ENCODE measurements around the gene ADAMTS12. TPM values are rescaled to one million over a fixed set of nuclear protein-coding genes. Genes with fewer than 3 reads are reported as not detected.

ADAMTS12 gene
- total and polyA plus RNA-seq, 4 donors = 0.49 to 6.4 (median 2.3) TPM

DNA sequence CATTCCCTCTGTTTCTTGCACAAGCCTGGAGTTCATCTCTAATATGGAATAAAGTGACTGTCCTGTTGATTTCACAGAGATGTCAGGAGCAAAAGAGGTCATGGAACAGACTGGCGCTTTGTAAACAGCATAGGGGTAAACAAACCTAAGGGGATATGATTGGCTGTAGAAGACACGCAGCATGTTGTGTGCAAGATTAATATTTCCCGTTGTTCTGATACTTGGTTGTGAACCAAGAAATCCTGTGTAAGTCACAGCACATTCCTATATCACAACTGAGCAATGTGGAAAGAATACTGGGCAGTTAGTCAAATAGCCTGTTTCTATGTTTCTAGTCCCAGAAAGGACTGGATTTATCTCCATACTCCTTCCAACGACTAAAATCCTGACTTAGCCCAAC is 3.2 kb downstream of the ADAMTS12 start:
- WGBS = 30% methylated on average over 4 of the region's 4 CpGs
- H3K9ac ChIP-seq (ENCODE audit: low read depth in 1 of 2, low read length in 2 of 2) = no peak overlapping the region
- H3K27ac ChIP-seq (ENCODE audit: low read depth in 1 of 2, low read length in 2 of 2) = no peak overlapping the region
- TF ChIP-seq ZBTB33 (IDR thresholded peaks at IDR 0.05) = no peak
- TF ChIP-seq TAF1 (conservative IDR thresholded peaks at IDR 0.05) = no peak
- TF ChIP-seq, protein P1, sequence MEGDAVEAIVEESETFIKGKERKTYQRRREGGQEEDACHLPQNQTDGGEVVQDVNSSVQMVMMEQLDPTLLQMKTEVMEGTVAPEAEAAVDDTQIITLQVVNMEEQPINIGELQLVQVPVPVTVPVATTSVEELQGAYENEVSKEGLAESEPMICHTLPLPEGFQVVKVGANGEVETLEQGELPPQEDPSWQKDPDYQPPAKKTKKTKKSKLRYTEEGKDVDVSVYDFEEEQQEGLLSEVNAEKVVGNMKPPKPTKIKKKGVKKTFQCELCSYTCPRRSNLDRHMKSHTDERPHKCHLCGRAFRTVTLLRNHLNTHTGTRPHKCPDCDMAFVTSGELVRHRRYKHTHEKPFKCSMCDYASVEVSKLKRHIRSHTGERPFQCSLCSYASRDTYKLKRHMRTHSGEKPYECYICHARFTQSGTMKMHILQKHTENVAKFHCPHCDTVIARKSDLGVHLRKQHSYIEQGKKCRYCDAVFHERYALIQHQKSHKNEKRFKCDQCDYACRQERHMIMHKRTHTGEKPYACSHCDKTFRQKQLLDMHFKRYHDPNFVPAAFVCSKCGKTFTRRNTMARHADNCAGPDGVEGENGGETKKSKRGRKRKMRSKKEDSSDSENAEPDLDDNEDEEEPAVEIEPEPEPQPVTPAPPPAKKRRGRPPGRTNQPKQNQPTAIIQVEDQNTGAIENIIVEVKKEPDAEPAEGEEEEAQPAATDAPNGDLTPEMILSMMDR (IDR thresholded peaks at IDR 0.05; ENCODE audit: low read depth, low read length, missing input control) = no peak
- no peak for TF ChIP-seq EGR1 (IDR thresholded peaks at IDR 0.05; ENCODE audit: low read depth in 2 of 2)
- no peak for TF ChIP-seq SP1 (IDR thresholded peaks at IDR 0.05)
- TF ChIP-seq NR2F2 (IDR thresholded peaks at IDR 0.05) = peak; percentile 75
- peak; percentile 31 to 47 for TF ChIP-seq RXRA (IDR thresholded peaks at IDR 0.05)
- H3K9me3 ChIP-seq (ENCODE audit: control insufficient read depth in 4 of 4, low read length in 3 of 4) = peaks cover 0 to 4% (median 0%) of the 10 kb centered on the region in 4 donors
- no peak for DNase-seq (ENCODE audit: low spot score)
- peaks cover 0 to 4% (median 0%) of the 10 kb centered on the region in 4 donors for H3K4me1 ChIP-seq (ENCODE audit: control insufficient read depth in 4 of 4, insufficient read depth in 4 of 4, low read length in 3 of 4)
- no peak overlapping the region for H3K4me3 ChIP-seq (ENCODE audit: low read depth in 1 of 3, low read length in 3 of 3)
- no peaks in the 10 kb centered on the region for H3K36me3 ChIP-seq (ENCODE audit: control insufficient read depth in 4 of 4, insufficient read depth in 3 of 4, low read depth in 1 of 4, low read length in 3 of 4)
- peaks cover 0 to 12% (median 2%) of the 10 kb centered on the region in 4 donors for H3K27me3 ChIP-seq (ENCODE audit: control insufficient read depth in 4 of 4, insufficient read depth in 4 of 4, low read length in 3 of 4)

DNA sequence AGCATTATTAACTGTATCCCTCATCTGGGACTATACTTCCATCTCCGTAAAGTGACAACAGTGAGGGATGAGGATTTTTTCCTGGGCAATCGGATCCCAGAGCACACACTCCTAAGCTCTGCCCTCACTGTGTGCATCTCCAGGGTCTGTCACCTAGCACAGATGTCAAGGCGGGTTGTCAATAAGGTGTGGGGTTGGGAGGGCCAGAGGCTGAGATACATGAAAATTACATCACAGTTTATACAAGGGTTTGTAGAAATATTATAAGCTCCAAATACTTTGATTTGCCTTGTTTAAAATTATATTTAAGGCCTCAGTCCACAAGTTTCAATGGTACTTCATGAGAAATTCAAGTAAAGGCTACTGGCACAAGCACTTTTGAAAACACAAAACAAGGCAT is 4.5 kb downstream of the ADAMTS12 start:
- no peak overlapping the region for H3K9ac ChIP-seq (ENCODE audit: low read depth in 1 of 2, low read length in 2 of 2)
- no peaks in the 10 kb centered on the region for H3K9me3 ChIP-seq (ENCODE audit: control insufficient read depth in 4 of 4, low read length in 3 of 4)
- H3K27ac ChIP-seq (ENCODE audit: low read depth in 1 of 2, low read length in 2 of 2) = no peak overlapping the region
- TF ChIP-seq, protein P2, sequence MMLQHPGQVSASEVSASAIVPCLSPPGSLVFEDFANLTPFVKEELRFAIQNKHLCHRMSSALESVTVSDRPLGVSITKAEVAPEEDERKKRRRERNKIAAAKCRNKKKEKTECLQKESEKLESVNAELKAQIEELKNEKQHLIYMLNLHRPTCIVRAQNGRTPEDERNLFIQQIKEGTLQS (IDR thresholded peaks at IDR 0.05) = no peak
- WGBS = 91% methylated on average over 3 of the region's 3 CpGs
- DNase-seq (ENCODE audit: low spot score) = no peak
- H3K27me3 ChIP-seq (ENCODE audit: control insufficient read depth in 4 of 4, insufficient read depth in 4 of 4, low read length in 3 of 4) = peaks cover 0 to 5% (median 2%) of the 10 kb centered on the region in 4 donors
- H3K36me3 ChIP-seq (ENCODE audit: control insufficient read depth in 4 of 4, insufficient read depth in 3 of 4, low read depth in 1 of 4, low read length in 3 of 4) = no peaks in the 10 kb centered on the region
- H3K4me3 ChIP-seq (ENCODE audit: low read depth in 1 of 3, low read length in 3 of 3) = no peak overlapping the region
- peaks cover 0 to 4% (median 0%) of the 10 kb centered on the region in 4 donors for H3K4me1 ChIP-seq (ENCODE audit: control insufficient read depth in 4 of 4, insufficient read depth in 4 of 4, low read length in 3 of 4)

DNA sequence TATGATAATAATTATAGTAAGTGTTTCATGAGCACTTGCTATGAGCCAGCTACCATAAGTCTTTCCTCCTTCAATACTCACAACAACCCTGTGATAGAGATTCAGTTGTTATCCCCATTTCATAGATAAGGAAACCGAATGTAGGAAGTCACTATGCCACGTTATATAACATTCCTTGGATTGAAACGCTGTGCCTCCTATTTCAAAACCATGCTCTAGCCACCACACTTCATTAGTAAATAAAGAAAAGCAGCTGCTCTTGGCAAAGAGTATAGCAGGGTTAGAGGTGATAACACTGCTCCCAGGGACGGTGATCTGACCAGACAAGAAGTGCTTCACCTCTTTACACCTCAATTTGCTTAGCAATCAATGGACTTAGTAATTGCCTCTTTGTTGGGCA is 5.5 kb downstream of the ADAMTS12 start:
- H3K9me3 ChIP-seq (ENCODE audit: control insufficient read depth in 4 of 4, low read length in 3 of 4) = no peaks in the 10 kb centered on the region
- H3K9ac ChIP-seq (ENCODE audit: low read depth in 1 of 2, low read length in 2 of 2) = no peak overlapping the region
- TF ChIP-seq, protein P2 (IDR thresholded peaks at IDR 0.05) = no peak
- no peak for TF ChIP-seq MAX (IDR thresholded peaks at IDR 0.05)
- TF ChIP-seq RAD21 (IDR thresholded peaks at IDR 0.05) = no peak
- no peak for TF ChIP-seq NR2F2 (IDR thresholded peaks at IDR 0.05)
- TF ChIP-seq TAF1 (conservative IDR thresholded peaks at IDR 0.05) = no peak
- no peak for TF ChIP-seq YY1 (IDR thresholded peaks at IDR 0.05)
- TF ChIP-seq HNF4G (IDR thresholded peaks at IDR 0.05) = no peak
- TF ChIP-seq GABPA (IDR thresholded peaks at IDR 0.05 in 1 of 2, conservative IDR thresholded peaks at IDR 0.05 in 1 of 2) = no peak
- TF ChIP-seq HNF4A (conservative IDR thresholded peaks at IDR 0.05) = no peak
- no peak for TF ChIP-seq EGR1 (IDR thresholded peaks at IDR 0.05; ENCODE audit: low read depth in 2 of 2)
- TF ChIP-seq, protein P1 (IDR thresholded peaks at IDR 0.05; ENCODE audit: low read depth, low read length, missing input control) = no peak
- H3K27ac ChIP-seq (ENCODE audit: low read depth in 1 of 2, low read length in 2 of 2) = no peak overlapping the region
- H3K4me3 ChIP-seq (ENCODE audit: low read depth in 1 of 3, low read length in 3 of 3) = no peak overlapping the region
- 25% methylated on average over 4 of the region's 4 CpGs for WGBS
- peaks cover 0 to 5% (median 2%) of the 10 kb centered on the region in 4 donors for H3K27me3 ChIP-seq (ENCODE audit: control insufficient read depth in 4 of 4, insufficient read depth in 4 of 4, low read length in 3 of 4)
- DNase-seq (ENCODE audit: low spot score) = no peak
- H3K36me3 ChIP-seq (ENCODE audit: control insufficient read depth in 4 of 4, insufficient read depth in 3 of 4, low read depth in 1 of 4, low read length in 3 of 4) = no peaks in the 10 kb centered on the region
- peaks cover 0 to 2% (median 0%) of the 10 kb centered on the region in 4 donors for H3K4me1 ChIP-seq (ENCODE audit: control insufficient read depth in 4 of 4, insufficient read depth in 4 of 4, low read length in 3 of 4)

All from liver (tissue), 9 donors.